HepG2 (cell line): ENCODE measurements around the gene STPG2. TPM values are rescaled to one million over a fixed set of nuclear protein-coding genes. Genes with fewer than 3 reads are reported as not detected.

ENCODE experiments used
- ATAC-seq: fragments of 200-7000 bp; cut with Tn5 transposase; 3 replicates; pipeline ENCODE4 v1.9.1; 2020; ENCODE audit warnings: mild to moderate bottlenecking, moderate library complexity
- BruUV-seq: library from RNA; stranded (reverse); fragments of 400-500 nt; replicated peaks from 2 replicates; lab custom pipeline; 2021; lab: Mats Ljungman, UMichigan
- CTCF ChIA-PET: fragments of 300-600 bp; formaldehyde crosslinking; extraction: SDS; loops from one replicate; lab custom pipeline; 2021; ENCODE audit warnings: low total read pairs, inconsistent platforms, low intra/inter-chr PET ratio; lab: Yijun Ruan, JAX
- POLR2A ChIA-PET: fragments of 350-600 bp; sonication (Branson Sonifier 250); formaldehyde crosslinking; loops from one replicate; lab custom pipeline; 2020; ENCODE audit warnings: antibody characterized with exemption, inconsistent platforms; lab: Yijun Ruan, JAX
- DNase-seq: peaks from one replicate; pipeline ENCODE4 v3.0.0-alpha.2; 2015; ENCODE audit warnings: low spot score
- FAIRE-seq: peaks from 3 replicates; lab custom pipeline; 2011; peaks lifted over from hg19 to GRCh38; lab: Jason Lieb, UNC
- H2AFZ ChIP-seq: one replicate; pipeline ENCODE4 v1.6.1; 2011; ENCODE audit warnings: low read length, inconsistent platforms
- H3K27ac ChIP-seq: fragments of 300-600 bp; 3 replicates; pipeline ENCODE4 v1.8.0; 2011; ENCODE audit warnings: mixed run types, mild to moderate bottlenecking, mixed read lengths, low read length, inconsistent platforms; ENCODE audit not compliant: insufficient read depth; ENCODE audit errors: extremely low read length
- H3K27me3 ChIP-seq, 2 experiments: fragments of 200-600 bp in 1 of 2; 2 replicates in 1 of 2; 3 replicates in 1 of 2; pipeline versions ENCODE4 v1.6.0 to v1.8.0; 2011; ENCODE audit warnings: low read length in 2 of 2, mild to moderate bottlenecking in 2 of 2, moderate library complexity in 2 of 2, inconsistent platforms in 1 of 2; ENCODE audit not compliant: insufficient read depth in 2 of 2, control insufficient read depth in 1 of 2
- H3K36me3 ChIP-seq, 2 experiments: fragments of 200-600 bp in 1 of 2; replicated peaks in 1 of 2; 2 replicates in 1 of 2; 3 replicates in 1 of 2; pipeline versions ENCODE4 v1.5.1 to v1.8.0; 2011; ENCODE audit warnings: low read length in 2 of 2, inconsistent platforms in 1 of 2; ENCODE audit not compliant: insufficient read depth in 2 of 2, control insufficient read depth in 1 of 2
- H3K4me1 ChIP-seq: 2 replicates; pipeline ENCODE4 v1.5.1; 2012; ENCODE audit warnings: low read length, inconsistent platforms; ENCODE audit not compliant: insufficient read depth
- H3K4me2 ChIP-seq: 2 replicates; pipeline ENCODE4 v1.6.0; 2011; ENCODE audit warnings: low read depth, low read length, inconsistent platforms
- H3K4me3 ChIP-seq, 3 experiments: fragments of 200-600 bp in 1 of 3; sonication (generic), shearing (Covaris generic) in 1 of 3; replicated peaks in 1 of 3; 2 replicates each; pipeline ENCODE4 v1.5.1; 2011 to 2016; ENCODE audit warnings: low read length in 3 of 3, inconsistent platforms in 2 of 3, low read depth in 2 of 3, mild to moderate bottlenecking in 2 of 3, control low read depth in 1 of 3, mixed read lengths in 1 of 3; ENCODE audit not compliant: insufficient read depth in 1 of 3
- H3K79me2 ChIP-seq: one replicate; pipeline ENCODE4 v1.6.1; 2011; ENCODE audit warnings: low read length, inconsistent platforms; ENCODE audit not compliant: insufficient read depth
- H3K9ac ChIP-seq: 2 replicates; pipeline ENCODE4 v1.6.0; 2011; ENCODE audit warnings: mild to moderate bottlenecking, low read depth, low read length, inconsistent platforms; ENCODE audit not compliant: insufficient read depth
- H3K9me3 ChIP-seq: 2 replicates; pipeline ENCODE4 v1.5.1; 2012; ENCODE audit warnings: mild to moderate bottlenecking, low read length
- H4K20me1 ChIP-seq: 2 replicates; pipeline ENCODE4 v1.6.0; 2011; ENCODE audit warnings: inconsistent platforms, mild to moderate bottlenecking, low read length, moderate library complexity; ENCODE audit not compliant: insufficient read depth
- AGO1 ChIP-seq: fragments of 200-400 bp; formaldehyde crosslinking; IDR thresholded peaks from 2 replicates; pipeline ENCODE4 v1.6.1; 2017; ENCODE audit warnings: mild to moderate bottlenecking, low read depth, low read length, moderate library complexity; ENCODE audit not compliant: poor library complexity, severe bottlenecking
- BCL6 ChIP-seq: IDR thresholded peaks from 2 replicates; pipeline ENCODE4 v1.6.1; 2016; ENCODE audit warnings: missing genetic modification reagents, missing compliant biosample characterization
- HOXA3 ChIP-seq: sonication (generic); formaldehyde crosslinking; IDR thresholded peaks from 2 replicates; pipeline ENCODE4 v1.5.0; 2020; ENCODE audit warnings: missing genetic modification reagents
- ISL2 ChIP-seq: sonication (generic); formaldehyde crosslinking; IDR thresholded peaks from 2 replicates; pipeline ENCODE4 v1.5.0; 2020; ENCODE audit warnings: missing genetic modification reagents
- THYN1 ChIP-seq: sonication (generic); formaldehyde crosslinking; IDR thresholded peaks from 2 replicates; pipeline ENCODE4 v1.8.1; 2023; ENCODE audit warnings: low read depth, mild to moderate bottlenecking, moderate library complexity, missing genetic modification reagents, borderline replicate concordance
- ZBTB7A ChIP-seq: sonication (generic); formaldehyde crosslinking; IDR thresholded peaks from 2 replicates; pipeline ENCODE4 v1.8.0; 2022; ENCODE audit warnings: mild to moderate bottlenecking, missing genetic modification reagents
- ZC3H4 ChIP-seq: sonication (generic); formaldehyde crosslinking; IDR thresholded peaks from 2 replicates; pipeline ENCODE4 v1.4.0; 2020; ENCODE audit warnings: missing genetic modification reagents, borderline replicate concordance
- ZNF235 ChIP-seq: sonication (generic); formaldehyde crosslinking; IDR thresholded peaks from 2 replicates; pipeline ENCODE4 v1.8.1; 2023; ENCODE audit warnings: mild to moderate bottlenecking, missing genetic modification reagents, borderline replicate concordance
- ZNF3 ChIP-seq: IDR thresholded peaks from 2 replicates; pipeline ENCODE4 v1.7.0; 2017; ENCODE audit warnings: inconsistent platforms
- in situ Hi-C: cut with HindIII; loops from 2 replicates; pipeline ENCODE4 v1.10.0; 2017; ENCODE audit warnings: low pct_unique_long_range_greater_than_20kb; ENCODE audit not compliant: extremely low pct_ligation_motif_present
- intact Hi-C: fragments of 100-400 bp; cut with micrococcal nuclease; formaldehyde crosslinking; loops from one replicate; pipeline ENCODE4 v1.10.0; 2022; ENCODE audit not compliant: unreplicated experiment
- polyA plus RNA-seq, 8 experiments: library from polyadenylated mRNA; depleted of rRNA in 3 of 8; stranded (reverse) in 7 of 8; unstranded in 1 of 8; fragments of >200 nt; fragmentation: Illumina TruSeq in 4 of 8; extraction: Trizol in 4 of 8; gene quantifications; 2 replicates each; pipeline versions ENCODE4 v1.2.1 to v1.2.3, GENCODE V29; 2011 to 2016; ENCODE audit warnings: low read depth in 4 of 8, missing spikeins in 1 of 8, mixed read lengths in 1 of 8; ENCODE audit not compliant: insufficient read depth in 1 of 8
- total RNA-seq, 5 experiments: library from RNA; depleted of rRNA; stranded (reverse); fragments of >200 nt; fragmentation: Illumina TruSeq; extraction: Trizol; gene quantifications; 2 replicates each; pipeline ENCODE4 v1.2.3, GENCODE V29; 2016; ENCODE audit warnings: low read depth in 1 of 5
- TF ChIP-seq, protein P1 (sequence below): sonication (generic); formaldehyde crosslinking; IDR thresholded peaks from 2 replicates; pipeline ENCODE4 v1.5.0; 2020; ENCODE audit warnings: missing genetic modification reagents
- TF ChIP-seq, protein P2 (sequence below): IDR thresholded peaks from 2 replicates; pipeline ENCODE4 v1.6.1; 2016; ENCODE audit warnings: mild to moderate bottlenecking
- TF ChIP-seq, protein P3 (sequence below): sonication (generic); formaldehyde crosslinking; IDR thresholded peaks from 2 replicates; pipeline ENCODE4 v1.5.0; 2020; ENCODE audit warnings: mild to moderate bottlenecking, missing genetic modification reagents

STPG2 gene
- total and polyA plus RNA-seq, 2 of the 13 experiments (the other 11 are each of a cell fraction or from before 2014, with no cell fraction given) = 0.07 TPM; not detected in 1

DNA sequence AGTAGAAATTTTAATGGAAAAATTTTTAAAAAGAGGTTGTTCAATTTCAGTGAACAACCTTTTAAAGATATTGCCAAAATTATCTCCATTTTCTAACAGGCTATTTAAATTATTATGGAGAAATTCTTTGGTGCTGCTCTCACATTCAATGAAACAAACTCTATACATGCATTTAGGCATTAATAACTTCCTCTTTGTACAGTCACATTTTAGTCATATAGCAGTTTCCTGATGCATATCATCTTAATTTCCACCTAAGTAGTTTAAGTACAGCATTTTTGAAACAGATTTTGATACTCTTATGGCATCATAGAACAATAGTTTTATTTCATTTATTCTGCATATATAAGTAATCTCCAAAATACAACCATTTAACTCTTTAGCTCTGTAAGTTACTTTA is 500.1 kb downstream of the STPG2 start:
- ChIA-PET CTCF (no interaction called here), POLR2A (no interaction called here)
- no peak overlapping the region for H2AFZ ChIP-seq
- FAIRE-seq = no peak
- in situ Hi-C loops = no loop called here
- H3K9me3 ChIP-seq = no peaks in the 10 kb centered on the region
- H4K20me1 ChIP-seq = no peaks in the 10 kb centered on the region
- intact Hi-C loops = no loop called here
- no peaks in the 10 kb centered on the region for H3K4me1 ChIP-seq
- ATAC-seq = no peak
- no peaks in the 10 kb centered on the region for H3K79me2 ChIP-seq
- no TSS peak for BruUV-seq
- H3K4me3 ChIP-seq = no peak overlapping the region
- H3K9ac ChIP-seq = no peak overlapping the region
- H3K36me3 ChIP-seq = no peaks in the 10 kb centered on the region
- no peak overlapping the region for H3K27ac ChIP-seq
- H3K4me2 ChIP-seq = no peak overlapping the region
- no peaks in the 10 kb centered on the region for H3K27me3 ChIP-seq
- TF ChIP-seq, protein P1, sequence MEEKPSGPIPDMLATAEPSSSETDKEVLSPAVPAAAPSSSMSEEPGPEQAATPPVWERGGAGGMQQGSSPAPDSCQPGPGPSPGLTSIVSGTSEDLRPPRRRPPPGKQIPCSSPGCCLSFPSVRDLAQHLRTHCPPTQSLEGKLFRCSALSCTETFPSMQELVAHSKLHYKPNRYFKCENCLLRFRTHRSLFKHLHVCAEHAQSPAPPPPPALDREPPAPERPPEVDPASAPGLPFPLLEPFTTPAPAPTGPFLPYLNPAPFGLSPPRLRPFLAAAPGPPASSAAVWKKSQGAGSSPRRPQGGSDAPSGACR = no peak
- TF ChIP-seq ZC3H4 (CRISPR knock-in tag) (no peak), ZNF3 (no peak), ZNF235 (no peak), AGO1 (no peak), ISL2 (CRISPR knock-in tag) (no peak), THYN1 (CRISPR knock-in tag) (no peak), HOXA3 (no peak), ZBTB7A (CRISPR knock-in tag) (no peak), BCL6 (CRISPR knock-in tag) (no peak)
- TF ChIP-seq, protein P2, sequence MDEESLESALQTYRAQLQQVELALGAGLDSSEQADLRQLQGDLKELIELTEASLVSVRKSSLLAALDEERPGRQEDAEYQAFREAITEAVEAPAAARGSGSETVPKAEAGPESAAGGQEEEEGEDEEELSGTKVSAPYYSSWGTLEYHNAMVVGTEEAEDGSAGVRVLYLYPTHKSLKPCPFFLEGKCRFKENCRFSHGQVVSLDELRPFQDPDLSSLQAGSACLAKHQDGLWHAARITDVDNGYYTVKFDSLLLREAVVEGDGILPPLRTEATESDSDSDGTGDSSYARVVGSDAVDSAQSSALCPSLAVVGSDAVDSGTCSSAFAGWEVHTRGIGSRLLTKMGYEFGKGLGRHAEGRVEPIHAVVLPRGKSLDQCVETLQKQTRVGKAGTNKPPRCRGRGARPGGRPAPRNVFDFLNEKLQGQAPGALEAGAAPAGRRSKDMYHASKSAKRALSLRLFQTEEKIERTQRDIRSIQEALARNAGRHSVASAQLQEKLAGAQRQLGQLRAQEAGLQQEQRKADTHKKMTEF = no peak
- TF ChIP-seq, protein P3, sequence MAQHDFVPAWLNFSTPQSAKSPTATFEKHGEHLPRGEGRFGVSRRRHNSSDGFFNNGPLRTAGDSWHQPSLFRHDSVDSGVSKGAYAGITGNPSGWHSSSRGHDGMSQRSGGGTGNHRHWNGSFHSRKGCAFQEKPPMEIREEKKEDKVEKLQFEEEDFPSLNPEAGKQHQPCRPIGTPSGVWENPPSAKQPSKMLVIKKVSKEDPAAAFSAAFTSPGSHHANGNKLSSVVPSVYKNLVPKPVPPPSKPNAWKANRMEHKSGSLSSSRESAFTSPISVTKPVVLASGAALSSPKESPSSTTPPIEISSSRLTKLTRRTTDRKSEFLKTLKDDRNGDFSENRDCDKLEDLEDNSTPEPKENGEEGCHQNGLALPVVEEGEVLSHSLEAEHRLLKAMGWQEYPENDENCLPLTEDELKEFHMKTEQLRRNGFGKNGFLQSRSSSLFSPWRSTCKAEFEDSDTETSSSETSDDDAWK (CRISPR knock-in tag) = no peak
- no peak for DNase-seq
